GM19238 (cell line): ENCODE results near the gene GPR108.

Experiments
- DNase-seq: peaks from one replicate; pipeline ENCODE4 v3.0.0; 2011; ENCODE audit warnings: low spot score; ENCODE audit not compliant: insufficient read length

GPR108 gene

GRCh38 chr19:6737873-6738786 is 750 bp upstream of the GPR108 start:
- peak; percentile 79 for DNase-seq

- DNase-seq, result no peak
Observed at GRCh38 chr19:6736917-6737283, 480 bp downstream of the GPR108 start.

GRCh38 chr19:6736169-6736916 is 1.0 kb downstream of the GPR108 start:
- peak; percentile 88 for DNase-seq

DNA sequence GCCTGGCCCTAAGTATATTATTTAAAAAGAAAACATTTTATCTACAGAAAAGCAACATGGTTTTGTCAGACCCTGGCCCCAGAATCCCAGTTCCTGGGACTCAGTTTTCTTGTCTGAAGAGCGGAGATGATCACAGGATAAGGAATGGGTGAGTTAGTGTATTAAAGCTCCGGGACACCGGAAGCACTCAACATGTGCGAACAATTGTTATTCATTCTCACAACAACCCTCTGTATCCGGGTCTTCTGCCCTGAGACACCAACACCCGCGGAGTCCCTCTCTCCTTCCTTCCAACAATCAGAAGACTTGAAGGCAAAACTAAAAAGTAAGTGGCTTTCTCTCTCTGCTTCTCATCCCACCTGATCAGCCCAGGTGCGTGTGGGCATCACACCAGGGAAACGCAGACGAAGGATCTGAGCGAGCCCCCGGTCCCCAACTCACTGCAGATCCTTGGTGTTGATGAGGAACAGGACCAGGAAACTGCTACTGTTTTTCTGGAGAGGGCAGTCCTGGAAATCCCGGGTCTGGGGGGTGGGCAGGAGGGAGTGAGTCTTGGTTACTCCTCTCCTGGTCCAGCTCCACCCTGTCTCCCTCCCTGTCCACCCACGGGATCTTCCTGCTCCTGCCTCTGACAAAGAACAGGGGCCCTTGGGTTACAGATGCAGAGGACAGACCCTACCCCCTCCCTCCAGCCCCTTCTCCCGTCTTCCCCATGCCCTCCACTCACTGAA is 2.0 kb downstream of the GPR108 start:
- DNase-seq, result no peak

- no peak for DNase-seq
Observed at GRCh38 chr19:6734096-6734696, 3.2 kb downstream of the GPR108 start.

GRCh38 chr19:6733338-6734095 is 3.9 kb downstream of the GPR108 start:
- no peak for DNase-seq

GRCh38 chr19:6732803-6733337 is 4.5 kb downstream of the GPR108 start:
- no peak for DNase-seq

GRCh38 chr19:6731822-6732221 is 5.6 kb downstream of the GPR108 start:
- DNase-seq, result no peak

- no peak for DNase-seq
Observed at GRCh38 chr19:6730941-6731670, 6.3 kb downstream of the GPR108 start.

DNA sequence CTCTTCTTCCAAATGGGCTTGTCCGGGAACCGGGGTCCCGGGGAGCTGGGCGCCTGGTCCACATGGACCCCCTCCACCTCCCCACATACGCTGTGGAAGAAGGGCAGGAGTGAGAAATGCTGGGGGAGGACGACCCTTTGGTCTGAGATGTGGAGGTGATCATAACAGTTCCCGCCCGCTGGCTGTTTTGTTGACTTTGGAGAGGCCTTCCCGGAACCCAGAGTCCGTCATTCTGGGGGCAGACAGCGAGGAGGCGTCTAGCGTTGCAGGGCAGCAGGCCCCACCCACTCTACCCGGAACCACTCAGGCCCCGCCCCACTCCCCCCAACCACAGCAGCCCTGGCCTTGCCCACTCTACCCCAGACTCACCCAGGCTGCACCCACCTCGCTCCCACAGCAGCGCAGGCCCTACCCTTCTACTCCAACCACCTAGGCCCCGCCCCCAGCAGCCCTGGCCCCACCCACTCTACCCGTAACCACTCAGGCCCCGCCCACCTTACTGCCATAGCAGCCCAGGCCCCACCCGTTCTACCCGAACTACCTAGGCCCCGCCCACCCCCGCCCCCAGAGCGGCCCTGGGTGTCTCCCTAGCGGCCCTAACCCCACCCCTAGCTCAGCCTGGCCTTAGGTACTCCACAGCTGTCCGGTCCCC is 7.1 kb downstream of the GPR108 start:
- DNase-seq, result no peak

DNA sequence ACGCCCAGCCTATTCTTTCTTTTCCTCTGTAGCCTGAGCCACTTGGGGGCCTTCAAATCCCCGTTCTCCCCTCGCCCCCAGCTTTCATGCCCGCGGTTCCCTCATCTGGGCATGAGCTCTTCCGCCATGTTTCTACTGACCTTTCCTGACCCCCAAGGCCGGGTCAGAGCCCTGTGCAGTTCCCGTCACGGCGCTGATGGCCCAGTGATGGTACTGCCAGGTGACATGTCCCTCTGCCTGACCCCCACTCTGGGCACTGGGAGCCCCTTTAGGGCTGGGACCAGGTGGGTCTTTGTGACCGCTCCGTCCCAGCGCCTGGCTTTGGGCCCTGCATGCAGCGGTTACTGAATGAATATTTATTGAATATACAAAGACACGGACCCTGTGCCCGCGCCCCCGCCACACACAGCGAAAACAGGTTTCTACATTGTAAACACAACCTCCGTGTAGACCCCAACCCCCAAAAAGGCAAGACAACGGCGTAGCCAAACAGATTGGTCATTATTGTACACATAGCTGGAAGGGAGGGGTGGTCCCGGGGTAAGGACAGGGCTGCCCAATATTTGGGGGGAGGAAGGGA is 7.7 kb downstream of the GPR108 start:
- no peak for DNase-seq

- no peak for DNase-seq
Observed at GRCh38 chr19:6728346-6728745, 9.0 kb downstream of the GPR108 start.

GRCh38 chr19:6725513-6726231 is 11.7 kb downstream of the GPR108 start:
- DNase-seq, result no peak

GRCh38 chr19:6724631-6725492 is 12.5 kb downstream of the GPR108 start:
- DNase-seq, result no peak

DNA sequence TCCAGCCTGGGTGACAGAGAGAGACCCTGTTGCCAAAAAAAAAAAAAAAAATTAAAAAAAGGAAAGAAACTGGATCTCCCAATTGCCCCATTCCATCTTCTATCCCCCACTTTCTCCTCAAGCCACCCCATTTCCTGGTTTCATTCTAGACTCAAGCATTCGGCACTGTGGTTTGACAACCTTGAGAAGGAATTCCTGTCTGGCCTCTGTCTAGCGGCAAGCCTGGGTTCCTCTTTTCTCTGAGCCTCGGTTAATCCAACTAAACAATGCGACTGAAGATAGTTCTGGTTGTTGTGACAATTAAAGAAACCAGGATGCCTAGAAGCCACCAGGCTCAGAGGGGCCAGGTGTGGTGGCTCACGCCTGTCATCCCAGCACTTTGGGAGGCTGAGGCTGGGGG is 13.6 kb downstream of the GPR108 start:
- DNase-seq, result no peak

DNA sequence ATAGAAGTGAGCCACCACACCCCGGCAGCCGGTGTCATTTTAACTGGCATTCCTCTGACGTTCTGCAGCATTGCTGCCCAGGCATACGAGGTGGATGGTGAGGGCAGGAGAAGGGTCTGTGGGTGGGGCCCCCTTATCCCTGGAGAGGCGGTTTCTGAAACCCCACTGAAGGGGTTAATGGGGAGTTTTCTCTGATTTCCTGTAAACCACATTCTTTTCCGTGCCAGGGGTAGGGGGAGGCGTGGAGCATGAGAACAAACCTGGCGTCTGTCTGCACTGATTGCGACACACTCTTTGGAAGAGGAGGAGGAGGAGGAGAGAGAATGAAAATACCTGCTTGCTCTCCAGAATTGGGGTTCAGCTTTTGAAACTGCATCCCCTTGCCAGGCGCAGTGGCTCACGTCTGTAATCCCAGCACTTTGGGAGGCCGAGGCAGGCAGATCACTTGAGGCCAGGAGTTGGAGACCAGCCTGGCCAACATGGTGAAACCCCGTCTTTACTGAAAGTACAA is 14.2 kb downstream of the GPR108 start:
- no peak for DNase-seq

DNA sequence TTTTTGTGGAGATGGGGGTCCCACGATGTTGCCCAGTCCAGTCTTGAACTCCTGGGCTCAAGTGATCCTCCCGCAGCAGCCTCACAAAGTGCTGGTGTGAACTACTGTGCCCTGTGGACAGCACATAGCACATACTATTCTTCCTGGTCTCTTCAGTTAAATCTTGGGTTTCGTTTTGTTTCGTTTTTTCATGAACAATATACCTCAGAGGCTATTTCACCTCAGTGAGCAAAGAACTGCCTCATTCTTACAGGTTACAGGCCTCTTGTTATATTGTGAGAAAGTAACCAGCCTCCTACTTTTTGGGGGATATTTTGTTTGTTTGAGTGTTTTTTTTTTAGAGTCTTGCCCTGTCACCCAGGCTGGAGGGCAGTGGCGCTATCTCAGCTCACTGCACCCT is 15.6 kb downstream of the GPR108 start:
- no peak for DNase-seq
